ENCODE results near the gene MAP3K3.

MAP3K3 gene

GRCh38 chr17:63621684-63622573 lies at the start of gene MAP3K3:
Gene MAP3K3, plus strand, starts transcription at chr17:63622417. Its CDS starts 343 bp downstream, at chr17:63622760.
- peak; percentile 97 for DNase-seq

GRCh38 chr17:63573634-63574033 lies 48.6 kb upstream of the MAP3K3 start:
- no peak for DNase-seq

GRCh38 chr17:63578027-63578768 lies 44.0 kb upstream of the MAP3K3 start:
- DNase-seq, result no peak

GRCh38 chr17:63578769-63579111 lies 43.5 kb upstream of the MAP3K3 start:
- no peak for DNase-seq

GRCh38 chr17:63579633-63580032 lies 42.6 kb upstream of the MAP3K3 start:
- DNase-seq, result no peak

GRCh38 chr17:63587770-63588169 lies 34.4 kb upstream of the MAP3K3 start:
- DNase-seq, result no peak

GRCh38 chr17:63588797-63589196 lies 33.4 kb upstream of the MAP3K3 start:
- DNase-seq, result no peak

- no peak for DNase-seq
Measured at GRCh38 chr17:63589646-63590045, 32.6 kb upstream of the MAP3K3 start.

- no peak for DNase-seq
Measured at GRCh38 chr17:63592797-63593196, 29.4 kb upstream of the MAP3K3 start.

- DNase-seq, result no peak
Measured at GRCh38 chr17:63595132-63595531, 27.1 kb upstream of the MAP3K3 start.

GRCh38 chr17:63596856-63597586 lies 25.2 kb upstream of the MAP3K3 start:
- no peak for DNase-seq

- DNase-seq, result no peak
Measured at GRCh38 chr17:63598281-63598680, 23.9 kb upstream of the MAP3K3 start.

GRCh38 chr17:63600569-63601438 lies 21.4 kb upstream of the MAP3K3 start, which contains the start of gene TACO1:
Gene TACO1, plus strand, starts transcription at chr17:63600895. Its CDS starts 189 bp downstream, at chr17:63601084.
- peak; percentile 88 for DNase-seq

- DNase-seq, result no peak
Measured at GRCh38 chr17:63601439-63602371, 20.5 kb upstream of the MAP3K3 start.

GRCh38 chr17:63609816-63610573 lies 12.2 kb upstream of the MAP3K3 start:
- DNase-seq, result no peak

GRCh38 chr17:63610854-63611253 lies 11.4 kb upstream of the MAP3K3 start:
- no peak for DNase-seq

GRCh38 chr17:63611354-63611753 lies 10.9 kb upstream of the MAP3K3 start:
- peak; percentile 34 for DNase-seq

GRCh38 chr17:63613663-63614062 lies 8.6 kb upstream of the MAP3K3 start:
- DNase-seq, result no peak

- no peak for DNase-seq
Measured at GRCh38 chr17:63621229-63621683, 961 bp upstream of the MAP3K3 start.
